GM18951 (cell line): ENCODE results near the gene CTBP2.
"Not testable (repeated sequence)": the region's sequence is repeated elsewhere in the genome, so short reads cannot be mapped to it uniquely, and the experiment has no call there.

Experiments
- POLR2A ChIP-seq: IDR thresholded peaks from 4 replicates; pipeline ENCODE4 v1.6.1; 2011; ENCODE audit warnings: mild to moderate bottlenecking; ENCODE audit not compliant: insufficient read length, insufficient read depth; ENCODE audit errors: extremely low read depth
- in situ Hi-C: fragments of 300-500 bp; cut with MboI; formaldehyde crosslinking; loops from one replicate; pipeline ENCODE4 v1.12.0; 2022; ENCODE audit warnings: low sequenced_read_pairs, mixed read lengths, inconsistent platforms; ENCODE audit not compliant: unreplicated experiment

The CTBP2 gene

GRCh38 chr10:125158601-125159485 is 1.5 kb downstream of the CTBP2 start:
- in situ Hi-C loops = no loop called here
- no peak for TF ChIP-seq POLR2A

GRCh38 chr10:125158275-125158600 is 2.1 kb downstream of the CTBP2 start:
- no peak for TF ChIP-seq POLR2A
- in situ Hi-C loops = no loop called here

GRCh38 chr10:125157505-125157904 is 2.9 kb downstream of the CTBP2 start:
- TF ChIP-seq POLR2A = no peak
- in situ Hi-C loops = no loop called here

- TF ChIP-seq POLR2A = no peak
- in situ Hi-C loops = no loop called here
These were observed 3.5 kb downstream of the CTBP2 start for GRCh38 chr10:125156739-125157480.

GRCh38 chr10:125156196-125156595 is 4.2 kb downstream of the CTBP2 start:
- TF ChIP-seq POLR2A = no peak
- in situ Hi-C loops = no loop called here

- in situ Hi-C loops = no loop called here
- TF ChIP-seq POLR2A = no peak
These were observed 5.3 kb downstream of the CTBP2 start for GRCh38 chr10:125155101-125155500.

GRCh38 chr10:125154529-125154928 is 5.8 kb downstream of the CTBP2 start:
- no peak for TF ChIP-seq POLR2A
- in situ Hi-C loops = no loop called here

GRCh38 chr10:125153703-125154490 is 6.5 kb downstream of the CTBP2 start:
- no peak for TF ChIP-seq POLR2A
- in situ Hi-C loops = no loop called here

- in situ Hi-C loops = no loop called here
- no peak for TF ChIP-seq POLR2A
These were observed 7.7 kb downstream of the CTBP2 start for GRCh38 chr10:125152450-125153368.

- in situ Hi-C loops = no loop called here
These were observed 8.6 kb downstream of the CTBP2 start for GRCh38 chr10:125151553-125152449.

GRCh38 chr10:125151170-125151552 is 9.2 kb downstream of the CTBP2 start:
- in situ Hi-C loops = no loop called here
- no peak for TF ChIP-seq POLR2A

More at GRCh38 chr10:125151553-125152449, 8.6 kb downstream of the CTBP2 start:
- no peak for TF ChIP-seq POLR2A

GRCh38 chr10:125150376-125151083 is 9.8 kb downstream of the CTBP2 start:
- in situ Hi-C loops = not testable (repeated sequence)
